HG02623 (cell line): ENCODE measurements around the gene RNF32.

ENCODE experiments used
- ATAC-seq: cut with Tn5 transposase; IDR thresholded peaks from one replicate; pipeline ENCODE4 v1.9.1; 2021; ENCODE audit warnings: moderate library complexity; ENCODE audit not compliant: unreplicated experiment

The RNF32 gene

DNA sequence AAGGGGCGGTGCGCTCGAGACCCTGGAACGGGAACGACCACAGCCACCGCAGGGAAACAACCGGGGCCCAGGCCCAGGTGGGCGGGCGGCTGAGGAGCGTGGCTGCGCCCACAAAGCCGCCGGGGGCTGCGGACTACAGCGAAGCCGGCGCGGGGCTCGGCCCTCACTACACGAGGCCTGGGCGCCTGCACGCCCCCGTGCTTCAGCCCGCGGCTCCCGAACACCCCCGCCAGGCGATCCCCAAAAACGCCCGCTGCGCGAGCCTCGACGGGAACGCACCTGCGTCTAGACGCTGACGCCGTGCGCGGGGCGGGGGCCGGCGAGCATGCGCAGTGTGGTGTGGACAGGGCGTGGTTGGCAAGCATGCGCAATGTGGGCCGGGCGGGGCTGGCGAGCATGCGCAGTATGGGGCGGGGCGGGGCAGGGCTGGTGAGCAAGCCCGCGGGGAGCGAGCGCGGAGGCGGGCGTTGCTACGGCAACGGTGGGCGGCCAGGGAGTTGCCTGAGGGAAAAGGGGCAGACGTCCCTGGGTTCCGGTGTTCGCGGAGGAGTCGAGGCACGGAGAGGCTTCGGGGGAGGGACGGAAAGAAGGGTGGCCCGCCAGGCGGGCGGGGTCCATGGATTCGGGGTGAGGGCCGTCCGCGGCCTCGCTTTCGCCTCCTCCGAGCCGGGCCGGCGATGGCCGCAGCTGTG lies at the start of gene RNF32:
Gene RNF32, plus strand, starts transcription at position 518 of the 692 bp plus-strand sequence. CDS start 3,104 bp downstream, outside the sequence.
- ATAC-seq: peak; percentile 80

- ATAC-seq: no peak
These were observed 48.3 kb upstream of the RNF32 start for GRCh38 chr7:156592155-156592884.

GRCh38 chr7:156594283-156595080 lies 46.1 kb upstream of the RNF32 start:
- no peak for ATAC-seq

DNA sequence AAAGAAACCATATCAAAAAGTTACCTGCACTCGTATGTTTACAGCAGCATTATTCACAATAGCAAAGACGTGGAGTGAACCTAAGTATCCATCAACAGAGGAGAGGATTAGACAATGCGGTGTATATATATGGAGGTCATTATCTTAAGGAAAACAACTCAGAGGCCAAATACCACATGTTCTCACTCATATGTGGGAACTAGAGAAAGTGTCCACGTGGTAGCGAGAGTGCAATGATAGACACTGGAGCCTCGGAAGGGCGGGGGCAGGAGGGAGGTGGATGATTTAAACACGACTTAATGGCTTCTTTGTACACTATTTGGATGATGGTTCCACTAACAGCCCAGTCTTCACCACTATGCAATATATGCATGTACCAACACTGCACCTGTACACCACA lies 40.1 kb upstream of the RNF32 start:
- no peak for ATAC-seq

DNA sequence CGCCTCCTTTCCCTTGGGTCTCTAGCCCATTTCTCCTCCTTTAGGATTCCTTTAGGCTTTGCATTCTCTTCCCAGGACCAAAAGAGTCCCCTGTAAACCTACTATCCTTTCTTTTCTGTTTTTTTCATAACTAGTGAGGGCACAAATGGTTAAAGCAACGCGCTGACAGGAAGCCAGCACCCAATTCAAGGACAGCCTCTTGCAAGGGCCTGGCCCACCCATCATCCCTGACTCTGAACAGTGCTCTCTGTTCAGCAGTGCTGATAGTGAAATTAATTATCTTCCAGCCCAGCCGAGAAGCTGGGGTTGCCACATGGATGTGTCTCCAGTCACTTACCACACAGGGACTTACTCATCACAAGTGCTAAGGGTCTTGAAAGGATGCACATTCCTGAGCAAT lies 38.3 kb upstream of the RNF32 start:
- ATAC-seq: no peak

GRCh38 chr7:156603011-156603410 lies 37.6 kb upstream of the RNF32 start:
- ATAC-seq: no peak

GRCh38 chr7:156603629-156604028 lies 36.9 kb upstream of the RNF32 start:
- ATAC-seq: no peak

GRCh38 chr7:156604311-156604710 lies 36.3 kb upstream of the RNF32 start:
- no peak for ATAC-seq

DNA sequence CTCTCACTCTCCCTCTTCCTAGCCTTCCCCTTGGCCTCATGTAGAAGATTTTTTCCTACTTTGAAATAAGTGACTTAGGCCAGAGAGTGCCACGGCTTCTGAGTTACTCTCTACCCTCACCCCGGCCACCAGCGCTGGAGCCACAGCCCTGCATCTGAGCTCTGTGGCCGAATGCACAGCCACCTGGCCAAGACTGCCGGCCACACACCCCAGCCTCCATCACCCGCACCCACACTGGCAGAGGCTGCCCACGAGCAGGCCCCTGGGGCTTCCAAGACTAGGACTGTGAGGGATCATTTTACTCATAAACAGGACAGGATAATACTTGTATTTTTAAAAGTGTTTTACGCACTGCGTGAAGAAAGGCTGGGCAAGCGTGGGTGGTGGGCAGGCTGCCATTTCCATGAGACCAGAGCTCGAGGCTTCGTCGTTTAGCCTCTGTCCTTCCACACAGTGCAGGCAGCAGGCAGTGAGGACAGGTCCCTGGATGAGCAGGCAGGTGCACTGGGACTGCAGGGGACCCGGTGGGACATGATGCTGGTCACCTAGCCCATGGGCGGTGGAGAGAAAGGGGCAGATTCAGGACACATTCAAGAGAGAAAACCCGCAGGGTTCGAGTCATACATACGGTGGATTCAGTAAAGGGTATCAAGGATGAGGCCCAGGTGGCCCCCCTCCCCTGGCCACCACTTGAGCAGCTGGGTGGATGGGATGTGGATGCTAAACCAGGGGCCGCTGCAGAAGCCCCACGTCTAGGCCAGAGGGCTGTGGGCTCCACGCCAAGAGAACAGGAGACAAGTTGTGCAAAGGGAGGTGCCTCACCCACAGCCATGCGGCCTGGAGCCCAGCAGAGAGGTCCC lies 35.5 kb upstream of the RNF32 start:
- no peak for ATAC-seq

GRCh38 chr7:156606135-156606534 lies 34.4 kb upstream of the RNF32 start:
- ATAC-seq: no peak

DNA sequence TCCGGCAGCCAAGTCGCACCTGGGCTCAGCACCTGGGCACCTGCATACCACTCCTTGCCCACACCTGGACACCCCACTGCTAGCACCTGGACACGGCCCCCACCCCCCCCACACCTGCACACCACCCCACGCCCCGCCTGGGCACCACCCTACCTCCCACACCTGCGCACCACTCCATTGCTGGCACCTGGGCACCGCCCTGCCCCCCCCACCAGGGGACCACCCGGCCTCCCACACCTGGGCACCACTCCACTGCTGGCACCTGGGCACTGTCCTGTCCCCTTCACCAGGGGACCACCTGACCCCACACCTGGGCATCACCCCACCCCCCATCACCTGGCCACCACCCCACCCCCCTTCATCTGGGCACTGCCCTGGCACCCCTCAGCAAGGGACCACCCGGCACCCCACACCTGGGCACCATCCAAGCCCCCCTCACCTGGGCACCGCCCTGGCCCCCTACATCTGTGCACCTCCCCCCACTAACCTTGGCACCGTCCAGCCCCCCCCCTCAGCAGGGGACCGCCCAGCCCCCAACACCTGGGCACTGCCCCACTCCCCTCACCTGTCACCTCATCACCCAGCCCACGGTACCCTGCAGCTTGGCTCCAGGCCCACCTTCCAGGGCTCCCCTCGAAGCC lies 33.8 kb upstream of the RNF32 start:
- ATAC-seq: no peak

- no peak for ATAC-seq
These were observed 33.0 kb upstream of the RNF32 start for GRCh38 chr7:156607332-156608172.

GRCh38 chr7:156608173-156608478 lies 32.4 kb upstream of the RNF32 start:
- no peak for ATAC-seq

GRCh38 chr7:156609010-156609877 lies 31.3 kb upstream of the RNF32 start:
- no peak for ATAC-seq

GRCh38 chr7:156610130-156610529 lies 30.4 kb upstream of the RNF32 start:
- no peak for ATAC-seq

- ATAC-seq: no peak
These were observed 30.0 kb upstream of the RNF32 start for GRCh38 chr7:156610601-156611000.

GRCh38 chr7:156611014-156612010 lies 29.3 kb upstream of the RNF32 start:
- ATAC-seq: no peak
